ENCODE data around the gene CARMIL3.
A peak's percentile ranks its signal among the peaks of the same experiment; 100 is the strongest.

CARMIL3 gene

DNA sequence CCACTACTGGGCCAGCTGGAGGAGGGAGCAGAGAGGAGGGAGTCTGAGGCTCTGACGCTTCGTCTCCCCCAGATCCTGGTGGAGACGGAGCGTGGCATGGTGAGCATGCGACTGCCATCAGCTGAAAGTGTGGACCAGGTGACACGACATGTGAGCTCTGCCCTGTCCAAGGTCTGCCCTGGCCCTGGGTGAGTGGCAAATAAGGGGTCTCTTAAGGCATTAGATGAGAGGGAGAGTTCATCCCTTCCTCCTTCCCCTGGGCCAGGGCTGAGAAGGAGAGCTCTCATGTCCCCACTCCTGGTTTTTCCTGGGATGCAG, 2.5 kb downstream of the CARMIL3 start:
- no peak overlapping the region for H3K27ac ChIP-seq
- TF ChIP-seq, protein P1, sequence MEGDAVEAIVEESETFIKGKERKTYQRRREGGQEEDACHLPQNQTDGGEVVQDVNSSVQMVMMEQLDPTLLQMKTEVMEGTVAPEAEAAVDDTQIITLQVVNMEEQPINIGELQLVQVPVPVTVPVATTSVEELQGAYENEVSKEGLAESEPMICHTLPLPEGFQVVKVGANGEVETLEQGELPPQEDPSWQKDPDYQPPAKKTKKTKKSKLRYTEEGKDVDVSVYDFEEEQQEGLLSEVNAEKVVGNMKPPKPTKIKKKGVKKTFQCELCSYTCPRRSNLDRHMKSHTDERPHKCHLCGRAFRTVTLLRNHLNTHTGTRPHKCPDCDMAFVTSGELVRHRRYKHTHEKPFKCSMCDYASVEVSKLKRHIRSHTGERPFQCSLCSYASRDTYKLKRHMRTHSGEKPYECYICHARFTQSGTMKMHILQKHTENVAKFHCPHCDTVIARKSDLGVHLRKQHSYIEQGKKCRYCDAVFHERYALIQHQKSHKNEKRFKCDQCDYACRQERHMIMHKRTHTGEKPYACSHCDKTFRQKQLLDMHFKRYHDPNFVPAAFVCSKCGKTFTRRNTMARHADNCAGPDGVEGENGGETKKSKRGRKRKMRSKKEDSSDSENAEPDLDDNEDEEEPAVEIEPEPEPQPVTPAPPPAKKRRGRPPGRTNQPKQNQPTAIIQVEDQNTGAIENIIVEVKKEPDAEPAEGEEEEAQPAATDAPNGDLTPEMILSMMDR (conservative IDR thresholded peaks at IDR 0.05): no peak

DNA sequence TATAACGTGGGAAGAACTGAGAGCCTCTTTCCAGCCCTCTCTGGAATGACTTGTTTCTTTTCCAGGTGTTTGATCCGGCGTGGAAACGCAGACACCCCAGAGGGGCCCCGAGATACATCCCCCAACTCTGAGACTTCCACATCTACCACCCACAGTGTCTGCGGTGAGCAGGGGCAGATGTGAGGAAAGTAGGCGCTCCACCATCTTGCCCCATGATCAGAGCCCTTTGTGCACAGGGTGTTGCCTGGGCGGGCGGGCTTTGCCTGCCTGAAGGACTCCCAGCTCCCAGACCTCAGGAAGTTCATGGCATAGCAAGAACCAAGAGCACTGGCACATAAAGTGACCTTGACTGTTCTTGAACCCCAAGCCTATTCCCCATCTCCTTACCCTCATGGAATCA, 2.8 kb downstream of the CARMIL3 start:
- H3K27ac ChIP-seq: no peak overlapping the region
- TF ChIP-seq, protein P1 (conservative IDR thresholded peaks at IDR 0.05): no peak

DNA sequence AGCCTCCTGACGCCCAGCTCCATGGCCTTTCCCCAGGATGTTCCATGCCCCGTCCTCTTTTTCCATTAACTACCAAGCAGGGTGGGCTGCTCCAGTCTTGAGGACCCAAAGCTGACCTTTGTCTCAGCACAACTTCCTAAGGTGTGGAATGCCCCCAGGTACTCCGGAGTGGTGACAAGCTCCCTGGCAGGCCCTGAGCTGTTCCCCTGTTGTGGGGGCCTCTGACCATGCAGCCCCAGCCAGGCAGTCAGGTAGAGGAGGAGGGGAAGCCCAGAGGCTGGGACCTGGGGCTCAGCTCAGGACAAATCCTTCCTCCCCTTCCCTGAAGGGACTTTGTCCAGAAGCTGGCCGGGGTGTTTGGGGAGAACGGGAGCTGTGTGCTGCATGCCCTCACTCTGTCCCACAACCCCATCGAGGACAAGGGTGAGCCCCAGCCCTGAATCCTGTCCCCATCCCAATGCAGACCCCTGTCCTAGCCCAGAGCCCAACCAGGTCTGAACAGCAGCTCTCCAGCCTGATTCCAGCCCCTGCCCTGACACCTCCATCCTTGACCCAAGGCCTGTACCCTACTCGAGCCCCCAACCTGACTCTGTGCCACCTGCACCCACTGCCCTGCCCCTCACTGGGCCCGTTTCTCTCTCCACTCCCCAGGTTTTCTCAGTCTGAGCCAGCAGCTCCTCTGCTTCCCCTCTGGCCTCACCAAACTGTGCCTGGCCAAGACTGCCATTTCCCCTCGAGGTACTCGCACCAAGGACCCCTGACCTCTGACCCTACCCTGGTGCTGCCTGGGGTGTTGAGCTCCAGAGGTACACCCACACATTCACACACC, 4.4 kb downstream of the CARMIL3 start:
- no peak overlapping the region for H3K27ac ChIP-seq
- TF ChIP-seq, protein P1 (conservative IDR thresholded peaks at IDR 0.05): no peak

DNA sequence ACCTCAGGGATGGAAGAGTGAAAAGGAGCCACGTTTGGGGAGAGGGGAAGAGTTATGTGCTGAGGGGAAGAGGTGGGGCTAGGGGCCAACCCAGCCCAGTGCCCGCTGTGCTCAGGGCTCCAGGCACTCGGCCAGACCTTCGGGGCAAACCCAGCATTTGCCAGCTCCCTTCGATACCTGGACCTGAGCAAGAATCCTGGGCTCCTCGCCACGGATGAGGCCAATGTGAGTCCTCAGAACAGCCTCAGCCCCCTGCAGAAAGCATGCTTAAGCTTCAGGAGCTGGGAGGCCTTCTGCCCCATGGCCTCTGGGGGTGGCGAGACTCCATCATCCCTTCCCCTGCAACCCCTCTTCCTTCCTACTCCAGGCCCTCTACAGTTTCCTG, 5.0 kb downstream of the CARMIL3 start:
- TF ChIP-seq, protein P1 (conservative IDR thresholded peaks at IDR 0.05): no peak

GRCh38 chr14:24057271-24057670, 5.5 kb downstream of the CARMIL3 start:
- TF ChIP-seq, protein P1 (conservative IDR thresholded peaks at IDR 0.05): no peak
- no peak overlapping the region for H3K27ac ChIP-seq

More for the DNA sequence above, 5.0 kb downstream of the CARMIL3 start:
- no peak overlapping the region for H3K27ac ChIP-seq

DNA sequence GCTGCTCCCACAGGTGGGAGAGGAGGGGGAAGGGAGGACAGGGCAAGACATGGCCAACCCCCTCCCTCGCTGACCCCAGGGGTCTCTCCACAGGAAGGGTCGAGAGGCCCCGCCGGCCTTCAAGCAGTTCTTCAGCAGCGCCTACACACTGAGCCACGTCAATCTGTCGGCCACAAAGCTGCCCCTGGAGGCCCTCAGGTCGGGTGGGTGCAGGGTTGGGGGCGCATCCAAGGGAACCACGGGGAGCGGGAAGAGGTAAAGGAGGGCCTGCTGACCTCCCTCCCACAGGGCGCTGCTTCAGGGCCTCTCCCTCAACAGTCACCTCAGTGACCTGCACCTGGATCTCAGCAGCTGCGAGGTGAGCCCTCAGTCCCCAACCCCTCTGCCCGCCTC, 6.1 kb downstream of the CARMIL3 start:
- no peak overlapping the region for H3K27ac ChIP-seq
- TF ChIP-seq, protein P1 (conservative IDR thresholded peaks at IDR 0.05): no peak

DNA sequence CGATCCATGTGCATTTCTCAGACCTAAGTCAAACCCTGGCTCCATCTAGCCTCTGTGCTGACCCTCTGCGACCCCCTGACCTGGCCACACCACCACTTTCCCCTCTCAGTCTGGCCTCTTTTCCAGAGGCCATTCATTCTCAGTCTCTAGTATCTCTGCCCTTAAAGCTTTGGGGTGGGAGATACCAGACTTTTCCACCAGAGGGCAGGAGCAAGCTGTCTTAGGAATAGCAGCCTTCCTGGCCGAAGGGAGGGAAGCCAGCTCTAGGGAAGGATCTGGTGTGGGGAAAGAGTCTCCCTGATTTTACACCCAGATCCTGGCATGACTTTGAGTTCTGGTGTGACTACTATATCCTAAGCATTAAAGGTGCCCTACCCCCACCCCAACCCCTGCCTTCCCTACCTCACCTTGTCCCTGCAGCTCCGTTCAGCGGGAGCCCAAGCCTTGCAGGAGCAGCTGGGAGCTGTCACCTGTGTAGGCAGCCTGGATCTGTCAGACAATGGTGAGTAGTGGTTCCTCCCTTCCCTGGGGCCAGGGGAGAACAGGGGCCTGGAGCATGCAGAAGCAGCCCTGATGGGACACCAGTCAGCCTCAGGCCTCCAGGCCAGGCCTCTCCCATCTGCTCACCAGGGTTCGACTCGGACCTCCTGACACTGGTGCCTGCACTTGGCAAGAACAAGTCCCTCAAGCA, 6.6 kb downstream of the CARMIL3 start:
- no peak overlapping the region for H3K27ac ChIP-seq
- TF ChIP-seq, protein P1 (conservative IDR thresholded peaks at IDR 0.05): peak; percentile 65

Data from VCaP (cell line).